NT2/D1 (cell line): ENCODE data around the gene FGF2.
"Not testable (repeated sequence)": the region's sequence is repeated elsewhere in the genome, so short reads cannot be mapped to it uniquely, and the experiment has no call there.

ENCODE experiments used
- DNase-seq: peaks from one replicate; pipeline ENCODE4 v3.0.0-alpha.2; 2011; ENCODE audit warnings: low read depth, low spot score
- H3K27me3 ChIP-seq: 2 replicates; pipeline ENCODE4 v1.6.0; 2011; ENCODE audit warnings: mild to moderate bottlenecking; ENCODE audit not compliant: insufficient read length, insufficient read depth
- H3K36me3 ChIP-seq: 2 replicates; pipeline ENCODE4 v1.6.1; 2011; ENCODE audit warnings: mild to moderate bottlenecking, low read length, mixed read lengths; ENCODE audit not compliant: insufficient read depth, insufficient read length
- H3K4me1 ChIP-seq: 2 replicates; pipeline ENCODE4 v1.5.1; 2011; ENCODE audit not compliant: insufficient read depth, insufficient read length
- H3K4me3 ChIP-seq: 2 replicates; pipeline ENCODE4 v1.5.1; 2011; ENCODE audit warnings: low read depth; ENCODE audit not compliant: insufficient read length
- H3K9ac ChIP-seq: 2 replicates; pipeline ENCODE4 v1.6.0; 2011; ENCODE audit warnings: low read depth; ENCODE audit not compliant: insufficient read length
- H3K9me3 ChIP-seq: 2 replicates; pipeline ENCODE4 v1.5.1; 2011; ENCODE audit warnings: mild to moderate bottlenecking, low read length; ENCODE audit not compliant: insufficient read depth
- SUZ12 ChIP-seq: IDR thresholded peaks from 2 replicates; pipeline ENCODE4 v1.6.1; 2011; ENCODE audit not compliant: insufficient read length, insufficient read depth; ENCODE audit errors: extremely low read depth
- YY1 ChIP-seq: IDR thresholded peaks from 2 replicates; pipeline ENCODE4 v1.6.1; 2011; ENCODE audit not compliant: insufficient read length, insufficient read depth
- ZNF274 ChIP-seq: IDR thresholded peaks from 2 replicates; pipeline ENCODE4 v1.6.1; 2011; ENCODE audit warnings: mild to moderate bottlenecking, low read depth, low read length

The FGF2 gene

DNA sequence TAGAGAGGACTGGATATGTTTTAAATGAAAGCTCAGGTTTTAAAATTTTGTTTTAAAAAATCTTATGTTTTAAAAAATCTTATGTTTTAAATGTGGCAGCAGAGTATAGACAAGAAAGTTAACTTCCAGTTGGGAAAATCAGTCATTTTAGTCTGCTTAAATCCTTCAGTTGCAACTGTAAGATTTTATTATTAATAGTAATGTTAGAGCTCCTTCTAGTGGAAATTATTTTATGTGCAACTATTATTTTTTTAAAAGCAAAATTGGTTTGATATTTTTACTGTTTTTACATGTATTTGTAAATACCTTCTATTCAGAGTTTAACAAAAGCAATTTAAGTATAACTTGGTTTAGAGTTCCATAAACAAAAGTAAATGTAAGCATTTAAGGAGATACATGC, 104.2 kb downstream of the FGF2 start:
- no peak for TF ChIP-seq YY1
- TF ChIP-seq ZNF274 = no peak
- TF ChIP-seq SUZ12 = no peak
- Histone ChIP-seq H3K36me3 (peaks cover 64% of the 10 kb centered on the region), H3K9me3 (no peaks in the 10 kb centered on the region), H3K4me1 (no peaks in the 10 kb centered on the region), H3K27me3 (no peaks in the 10 kb centered on the region), H3K4me3 (no peak overlapping the region), H3K9ac (no peak overlapping the region)
- no peak for DNase-seq

GRCh38 chr4:122932763-122933162, 106.1 kb downstream of the FGF2 start:
- H3K4me3 ChIP-seq = no peak overlapping the region
- no peak for DNase-seq
- no peaks in the 10 kb centered on the region for H3K4me1 ChIP-seq
- TF ChIP-seq ZNF274 (no peak), YY1 (no peak), SUZ12 (no peak)
- no peaks in the 10 kb centered on the region for H3K9me3 ChIP-seq
- H3K36me3 ChIP-seq = peaks cover 73% of the 10 kb centered on the region
- no peak overlapping the region for H3K9ac ChIP-seq
- H3K27me3 ChIP-seq = no peaks in the 10 kb centered on the region

DNA sequence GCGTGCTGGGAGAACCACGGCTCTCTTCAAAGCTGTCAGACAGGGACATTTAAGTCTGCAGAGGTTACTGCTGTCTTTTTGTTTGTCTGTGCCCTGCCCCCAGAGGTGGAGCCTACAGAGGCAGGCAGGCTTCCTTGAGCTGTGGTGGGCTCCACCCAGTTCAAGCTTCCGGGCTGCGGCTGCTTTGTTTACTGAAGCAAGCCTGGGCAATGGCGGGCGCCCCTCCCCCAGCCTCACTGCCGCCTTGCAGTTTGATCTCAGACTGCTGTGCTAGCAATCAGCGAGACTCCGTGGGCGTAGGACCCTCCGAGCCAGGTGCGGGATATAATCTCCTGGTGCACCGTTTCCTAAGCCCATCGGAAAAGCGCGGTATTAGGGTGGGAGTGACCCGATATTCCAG, 118.5 kb downstream of the FGF2 start:
- H3K4me3 ChIP-seq, H3K27me3 ChIP-seq, H3K4me1 ChIP-seq, DNase-seq, H3K9me3 ChIP-seq, H3K9ac ChIP-seq: not testable (repeated sequence)
- peaks cover 36% of the 10 kb centered on the region for H3K36me3 ChIP-seq

GRCh38 chr4:122946142-122946541, 119.5 kb downstream of the FGF2 start:
- Histone ChIP-seq H3K9ac (no peak overlapping the region), H3K27me3 (no peaks in the 10 kb centered on the region), H3K36me3 (peaks cover 43% of the 10 kb centered on the region), H3K4me3 (no peak overlapping the region), H3K4me1 (no peaks in the 10 kb centered on the region), H3K9me3 (peaks cover 9% of the 10 kb centered on the region; the same call in 1 of the 2 replicates)
- no peak for DNase-seq
- TF ChIP-seq SUZ12 (no peak), ZNF274 (no peak), YY1 (no peak)
